ENCODE data around the gene AKAP11.

The AKAP11 gene

DNA sequence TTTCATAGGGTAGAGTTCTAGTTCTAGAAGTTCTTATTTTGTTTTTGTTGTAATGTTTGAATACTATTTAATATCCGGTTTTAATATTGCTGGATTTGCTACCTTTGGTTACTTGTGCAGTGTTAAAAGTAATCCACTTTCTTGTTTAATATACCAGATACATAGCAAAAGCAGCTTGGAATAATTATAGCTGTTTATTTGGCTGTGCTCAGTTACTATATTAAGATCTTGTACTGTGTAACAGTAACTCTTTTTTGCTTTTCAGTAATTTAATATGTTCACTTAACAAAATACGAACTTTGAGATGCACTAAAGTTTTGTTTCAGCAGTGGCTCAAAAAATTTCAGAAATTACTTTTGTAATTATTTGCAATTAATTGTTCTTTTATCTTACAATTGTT is 50.9 kb downstream of the AKAP11 start:
- in situ Hi-C loops (cut with HindIII; ENCODE audit: low sequenced_read_pairs): no loop called here
- H3K4me3 ChIP-seq (ENCODE audit: low read depth, low read length): no peak overlapping the region
- TF ChIP-seq, protein P1, sequence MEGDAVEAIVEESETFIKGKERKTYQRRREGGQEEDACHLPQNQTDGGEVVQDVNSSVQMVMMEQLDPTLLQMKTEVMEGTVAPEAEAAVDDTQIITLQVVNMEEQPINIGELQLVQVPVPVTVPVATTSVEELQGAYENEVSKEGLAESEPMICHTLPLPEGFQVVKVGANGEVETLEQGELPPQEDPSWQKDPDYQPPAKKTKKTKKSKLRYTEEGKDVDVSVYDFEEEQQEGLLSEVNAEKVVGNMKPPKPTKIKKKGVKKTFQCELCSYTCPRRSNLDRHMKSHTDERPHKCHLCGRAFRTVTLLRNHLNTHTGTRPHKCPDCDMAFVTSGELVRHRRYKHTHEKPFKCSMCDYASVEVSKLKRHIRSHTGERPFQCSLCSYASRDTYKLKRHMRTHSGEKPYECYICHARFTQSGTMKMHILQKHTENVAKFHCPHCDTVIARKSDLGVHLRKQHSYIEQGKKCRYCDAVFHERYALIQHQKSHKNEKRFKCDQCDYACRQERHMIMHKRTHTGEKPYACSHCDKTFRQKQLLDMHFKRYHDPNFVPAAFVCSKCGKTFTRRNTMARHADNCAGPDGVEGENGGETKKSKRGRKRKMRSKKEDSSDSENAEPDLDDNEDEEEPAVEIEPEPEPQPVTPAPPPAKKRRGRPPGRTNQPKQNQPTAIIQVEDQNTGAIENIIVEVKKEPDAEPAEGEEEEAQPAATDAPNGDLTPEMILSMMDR (IDR thresholded peaks at IDR 0.05; ENCODE audit: low read depth, low read length): no peak
- no peak for DNase-seq (ENCODE audit: low read depth, low spot score)

DNA sequence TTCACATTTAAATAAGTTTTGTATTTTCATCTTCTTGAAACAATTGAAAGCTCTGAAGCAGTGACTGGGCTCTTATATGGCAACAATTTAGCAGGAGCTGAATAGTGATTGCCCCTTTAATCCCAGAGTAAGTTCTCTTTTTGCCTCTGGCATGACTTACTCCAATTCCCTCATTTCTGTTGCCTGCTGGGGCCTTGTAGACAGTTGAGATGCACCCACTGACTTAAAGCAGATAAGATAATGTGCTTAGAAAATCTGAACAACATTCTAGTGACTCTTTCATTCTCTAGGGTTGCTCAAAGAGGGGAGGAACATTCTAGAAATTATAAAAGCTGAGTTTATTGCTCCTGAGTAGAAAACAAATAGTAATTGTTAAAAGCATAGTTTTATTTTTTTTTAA is 52.8 kb downstream of the AKAP11 start:
- no peak for DNase-seq (ENCODE audit: low read depth, low spot score)
- no peak overlapping the region for H3K4me3 ChIP-seq (ENCODE audit: low read depth, low read length)
- in situ Hi-C loops (cut with HindIII; ENCODE audit: low sequenced_read_pairs): no loop called here

DNA sequence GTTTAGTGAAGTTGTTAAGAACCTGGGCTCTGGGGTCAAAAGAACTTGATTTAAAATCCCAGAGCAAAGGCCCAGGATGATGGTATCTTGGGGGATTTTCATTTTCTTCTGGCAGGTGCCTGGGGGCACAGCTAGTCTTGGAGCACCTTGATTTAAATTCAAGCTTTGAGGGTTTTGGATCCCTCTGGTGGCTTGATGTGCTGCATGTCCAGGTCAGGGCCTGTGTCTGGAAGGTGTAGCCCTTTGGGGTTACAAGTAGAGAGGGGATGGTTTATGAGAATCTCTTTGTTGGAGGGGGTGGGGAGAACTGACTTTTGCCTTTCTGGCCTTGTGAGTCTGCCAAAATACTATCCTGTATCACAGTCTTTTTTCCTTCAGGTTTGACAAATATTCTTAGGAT is 55.8 kb downstream of the AKAP11 start:
- TF ChIP-seq, protein P1 (IDR thresholded peaks at IDR 0.05; ENCODE audit: low read depth, low read length): no peak
- DNase-seq (ENCODE audit: low read depth, low spot score): no peak
- no peak overlapping the region for H3K4me3 ChIP-seq (ENCODE audit: low read depth, low read length)
- in situ Hi-C loops (cut with HindIII; ENCODE audit: low sequenced_read_pairs): no loop called here

More for the DNA sequence above, 52.8 kb downstream of the AKAP11 start:
- TF ChIP-seq, protein P1 (IDR thresholded peaks at IDR 0.05; ENCODE audit: low read depth, low read length): no peak

DNA sequence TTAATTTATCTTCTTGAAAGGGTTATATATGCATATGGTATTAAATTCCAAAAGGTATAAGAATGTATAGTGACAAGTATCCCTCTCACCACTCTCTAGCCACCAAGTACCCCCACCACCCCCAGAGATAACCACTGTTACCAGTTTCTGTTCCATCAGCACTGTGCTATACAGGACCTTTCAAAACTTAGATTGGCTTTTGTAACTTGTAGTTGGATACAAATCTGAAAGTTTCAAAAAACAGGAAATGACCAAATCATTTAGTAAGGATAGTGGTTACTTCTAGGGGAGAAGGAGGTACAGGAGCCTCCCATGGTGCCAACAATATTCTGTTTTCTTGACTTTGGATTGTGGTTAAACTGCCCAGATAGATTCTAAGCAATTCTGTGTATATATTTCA is 56.7 kb downstream of the AKAP11 start:
- TF ChIP-seq, protein P1 (IDR thresholded peaks at IDR 0.05; ENCODE audit: low read depth, low read length): no peak
- in situ Hi-C loops (cut with HindIII; ENCODE audit: low sequenced_read_pairs): no loop called here
- no peak overlapping the region for H3K4me3 ChIP-seq (ENCODE audit: low read depth, low read length)
- peak; percentile 33 for DNase-seq (ENCODE audit: low read depth, low spot score)

DNA sequence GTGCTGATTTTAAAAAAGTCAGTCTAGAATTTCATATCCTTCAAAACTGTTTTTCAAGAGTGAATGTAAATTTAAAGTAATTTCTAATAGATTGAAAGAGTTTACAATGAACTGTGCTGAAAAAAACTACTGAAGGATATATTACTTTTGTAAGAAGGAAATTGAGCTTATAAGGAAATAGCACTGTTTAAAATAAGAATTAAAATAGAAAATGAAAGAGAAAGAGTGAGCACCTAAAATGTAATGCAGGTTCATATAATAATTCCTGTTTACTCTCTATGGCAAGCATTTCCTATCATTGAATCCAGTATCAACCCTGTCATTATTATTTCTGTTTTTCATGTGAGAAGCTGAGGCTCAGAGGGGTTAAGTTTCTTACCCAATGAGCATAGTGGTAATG is 57.3 kb downstream of the AKAP11 start:
- DNase-seq (ENCODE audit: low read depth, low spot score): no peak
- TF ChIP-seq, protein P1 (IDR thresholded peaks at IDR 0.05; ENCODE audit: low read depth, low read length): no peak
- in situ Hi-C loops (cut with HindIII; ENCODE audit: low sequenced_read_pairs): no loop called here
- no peak overlapping the region for H3K4me3 ChIP-seq (ENCODE audit: low read depth, low read length)

DNA sequence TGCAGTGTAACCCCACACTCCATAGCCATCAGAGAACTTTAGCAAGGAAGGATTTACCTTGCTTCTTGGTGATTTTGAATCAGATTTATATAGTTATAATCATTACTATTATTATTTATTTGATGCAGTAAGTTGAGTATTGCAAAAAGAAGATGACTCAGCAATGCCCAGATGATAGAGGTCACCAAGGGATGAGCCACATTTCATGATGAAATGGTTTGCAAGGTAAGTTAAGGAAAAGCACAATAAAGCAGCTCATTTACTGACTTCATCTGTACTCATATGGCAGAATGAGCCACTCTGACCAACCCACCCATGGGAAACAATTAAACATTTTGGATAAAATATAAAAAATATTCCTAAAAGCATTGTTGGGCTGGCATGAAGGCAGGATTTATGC is 59.1 kb downstream of the AKAP11 start:
- DNase-seq (ENCODE audit: low read depth, low spot score): no peak

More for the DNA sequence above, 59.1 kb downstream of the AKAP11 start:
- H3K4me3 ChIP-seq (ENCODE audit: low read depth, low read length): no peak overlapping the region
- in situ Hi-C loops (cut with HindIII; ENCODE audit: low sequenced_read_pairs): no loop called here
- TF ChIP-seq, protein P1 (IDR thresholded peaks at IDR 0.05; ENCODE audit: low read depth, low read length): no peak

Data from astrocyte of the spinal cord (primary cell).